SK-N-SH treated with all-trans-retinoic acid at 6 μM for 48 hours (cell line): ENCODE measurements around the gene KTI12.
"Not testable (repeated sequence)": the region's sequence is repeated elsewhere in the genome, so short reads cannot be mapped to it uniquely, and the experiment has no call there.

Source experiments
- ATAC-seq: fragments of 200-7000 bp; cut with Tn5 transposase; 3 replicates; pipeline ENCODE4 v1.9.1; 2020; ENCODE audit warnings: mild to moderate bottlenecking, moderate library complexity
- ARNTL ChIP-seq: fragments of 450-650 bp; formaldehyde crosslinking; IDR thresholded peaks from 2 replicates; pipeline ENCODE4 v1.5.0; 2020; ENCODE audit warnings: low read depth, mild to moderate bottlenecking, moderate library complexity, borderline replicate concordance
- CSDC2 ChIP-seq: fragments of 250-450 bp; sonication (Bioruptor Pico); IDR thresholded peaks from 2 replicates; pipeline ENCODE4 v1.5.0; 2020; ENCODE audit warnings: mild to moderate bottlenecking, moderate library complexity
- CSRNP3 ChIP-seq: fragments of 250-450 bp; sonication (Bioruptor Pico); IDR thresholded peaks from 2 replicates; pipeline ENCODE4 v1.5.1; 2021; ENCODE audit warnings: mild to moderate bottlenecking, moderate library complexity
- ESRRG ChIP-seq: fragments of 250-450 bp; sonication (Bioruptor Pico); IDR thresholded peaks from 2 replicates; pipeline ENCODE4 v1.6.1; 2021; ENCODE audit warnings: mild to moderate bottlenecking
- ISL1 ChIP-seq: fragments of 250-450 bp; sonication (Bioruptor Pico); IDR thresholded peaks from 2 replicates; pipeline ENCODE4 v2.1.2; 2022; ENCODE audit warnings: mild to moderate bottlenecking, moderate library complexity
- OSR1 ChIP-seq: fragments of 250-450 bp; sonication (Bioruptor Pico); IDR thresholded peaks from 2 replicates; pipeline ENCODE4 v1.8.0; 2022; ENCODE audit warnings: moderate library complexity, mild to moderate bottlenecking, inconsistent platforms
- POU6F1 ChIP-seq: fragments of 250-450 bp; sonication (Bioruptor Pico); IDR thresholded peaks from 2 replicates; pipeline ENCODE4 v1.8.0; 2021; ENCODE audit warnings: low read depth, mild to moderate bottlenecking, moderate library complexity, borderline replicate concordance
- RARB ChIP-seq: fragments of 250-450 bp; sonication (Bioruptor Pico); IDR thresholded peaks from 2 replicates; pipeline ENCODE4 v1.8.0; 2021; ENCODE audit warnings: mild to moderate bottlenecking, moderate library complexity
- SNAI2 ChIP-seq: fragments of 250-450 bp; sonication (Bioruptor Pico); IDR thresholded peaks from 2 replicates; pipeline ENCODE4 v1.5.0; 2020; ENCODE audit warnings: mild to moderate bottlenecking, moderate library complexity
- TCF4 ChIP-seq: fragments of 250-450 bp; sonication (Bioruptor Pico); IDR thresholded peaks from 2 replicates; pipeline ENCODE4 v1.8.0; 2021; ENCODE audit warnings: mild to moderate bottlenecking, moderate library complexity, borderline replicate concordance
- TOX ChIP-seq: fragments of 250-450 bp; sonication (Bioruptor Pico); IDR thresholded peaks from 2 replicates; pipeline ENCODE4 v1.8.0; 2021; ENCODE audit warnings: mild to moderate bottlenecking, moderate library complexity, borderline replicate concordance
- ZC3H10 ChIP-seq: fragments of 250-450 bp; sonication (Bioruptor Pico); IDR thresholded peaks from 2 replicates; pipeline ENCODE4 v1.5.1; 2021; ENCODE audit warnings: mild to moderate bottlenecking, moderate library complexity
- ZFP3 ChIP-seq: fragments of 250-450 bp; sonication (Bioruptor Pico); IDR thresholded peaks from 2 replicates; pipeline ENCODE4 v1.5.0; 2020; ENCODE audit warnings: mild to moderate bottlenecking, moderate library complexity
- ZFP30 ChIP-seq: fragments of 450-650 bp; formaldehyde crosslinking; IDR thresholded peaks from 2 replicates; pipeline ENCODE4 v1.5.0; 2022; ENCODE audit warnings: mild to moderate bottlenecking, moderate library complexity
- ZNF565 ChIP-seq: fragments of 450-650 bp; formaldehyde crosslinking; conservative IDR thresholded peaks from 2 replicates; pipeline ENCODE4 v1.5.0; 2020; ENCODE audit warnings: low read depth, mild to moderate bottlenecking, moderate library complexity
- ZNF70 ChIP-seq: fragments of 450-650 bp; formaldehyde crosslinking; IDR thresholded peaks from 2 replicates; pipeline ENCODE4 v1.5.0; 2020; ENCODE audit warnings: mild to moderate bottlenecking, moderate library complexity
- TF ChIP-seq, protein P1 (sequence below): fragments of 250-450 bp; sonication (Bioruptor Pico); IDR thresholded peaks from 2 replicates; pipeline ENCODE4 v1.5.1; 2020; ENCODE audit warnings: low read depth, mild to moderate bottlenecking, moderate library complexity
- TF ChIP-seq, protein P2 (sequence below): fragments of 250-450 bp; sonication (Bioruptor Pico); IDR thresholded peaks from 2 replicates; pipeline ENCODE4 v1.5.0; 2020; ENCODE audit warnings: mild to moderate bottlenecking, moderate library complexity

Gene KTI12

GRCh38 chr1:52032785-52033131 lies 852 bp downstream of the KTI12 start (continued):
- TF ChIP-seq CSRNP3 (CRISPR knock-in tag) (no peak), CSDC2 (CRISPR knock-in tag) (no peak), ZNF565 (CRISPR knock-in tag) (no peak)
- TF ChIP-seq, protein P1, sequence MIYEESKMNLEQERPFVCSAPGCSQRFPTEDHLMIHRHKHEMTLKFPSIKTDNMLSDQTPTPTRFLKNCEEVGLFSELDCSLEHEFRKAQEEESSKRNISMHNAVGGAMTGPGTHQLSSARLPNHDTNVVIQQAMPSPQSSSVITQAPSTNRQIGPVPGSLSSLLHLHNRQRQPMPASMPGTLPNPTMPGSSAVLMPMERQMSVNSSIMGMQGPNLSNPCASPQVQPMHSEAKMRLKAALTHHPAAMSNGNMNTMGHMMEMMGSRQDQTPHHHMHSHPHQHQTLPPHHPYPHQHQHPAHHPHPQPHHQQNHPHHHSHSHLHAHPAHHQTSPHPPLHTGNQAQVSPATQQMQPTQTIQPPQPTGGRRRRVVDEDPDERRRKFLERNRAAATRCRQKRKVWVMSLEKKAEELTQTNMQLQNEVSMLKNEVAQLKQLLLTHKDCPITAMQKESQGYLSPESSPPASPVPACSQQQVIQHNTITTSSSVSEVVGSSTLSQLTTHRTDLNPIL (CRISPR knock-in tag) = no peak
- TF ChIP-seq, all 23 proteins: peak for 0

- TF ChIP-seq ZNF565 (CRISPR knock-in tag) (no peak), OSR1 (CRISPR knock-in tag) (no peak), ZC3H10 (CRISPR knock-in tag) (no peak), POU6F1 (CRISPR knock-in tag) (no peak), ARNTL (CRISPR knock-in tag) (no peak), TOX (CRISPR knock-in tag) (no peak), ZNF70 (no peak), ZFP3 (CRISPR knock-in tag) (no peak), ESRRG (CRISPR knock-in tag) (no peak), TCF4 (CRISPR knock-in tag) (no peak), CSDC2 (CRISPR knock-in tag) (no peak), SNAI2 (CRISPR knock-in tag) (no peak), ISL1 (CRISPR knock-in tag) (no peak), ZFP30 (CRISPR knock-in tag) (no peak)
- TF ChIP-seq, protein P2, sequence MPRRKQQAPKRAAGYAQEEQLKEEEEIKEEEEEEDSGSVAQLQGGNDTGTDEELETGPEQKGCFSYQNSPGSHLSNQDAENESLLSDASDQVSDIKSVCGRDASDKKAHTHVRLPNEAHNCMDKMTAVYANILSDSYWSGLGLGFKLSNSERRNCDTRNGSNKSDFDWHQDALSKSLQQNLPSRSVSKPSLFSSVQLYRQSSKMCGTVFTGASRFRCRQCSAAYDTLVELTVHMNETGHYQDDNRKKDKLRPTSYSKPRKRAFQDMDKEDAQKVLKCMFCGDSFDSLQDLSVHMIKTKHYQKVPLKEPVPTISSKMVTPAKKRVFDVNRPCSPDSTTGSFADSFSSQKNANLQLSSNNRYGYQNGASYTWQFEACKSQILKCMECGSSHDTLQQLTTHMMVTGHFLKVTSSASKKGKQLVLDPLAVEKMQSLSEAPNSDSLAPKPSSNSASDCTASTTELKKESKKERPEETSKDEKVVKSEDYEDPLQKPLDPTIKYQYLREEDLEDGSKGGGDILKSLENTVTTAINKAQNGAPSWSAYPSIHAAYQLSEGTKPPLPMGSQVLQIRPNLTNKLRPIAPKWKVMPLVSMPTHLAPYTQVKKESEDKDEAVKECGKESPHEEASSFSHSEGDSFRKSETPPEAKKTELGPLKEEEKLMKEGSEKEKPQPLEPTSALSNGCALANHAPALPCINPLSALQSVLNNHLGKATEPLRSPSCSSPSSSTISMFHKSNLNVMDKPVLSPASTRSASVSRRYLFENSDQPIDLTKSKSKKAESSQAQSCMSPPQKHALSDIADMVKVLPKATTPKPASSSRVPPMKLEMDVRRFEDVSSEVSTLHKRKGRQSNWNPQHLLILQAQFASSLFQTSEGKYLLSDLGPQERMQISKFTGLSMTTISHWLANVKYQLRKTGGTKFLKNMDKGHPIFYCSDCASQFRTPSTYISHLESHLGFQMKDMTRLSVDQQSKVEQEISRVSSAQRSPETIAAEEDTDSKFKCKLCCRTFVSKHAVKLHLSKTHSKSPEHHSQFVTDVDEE (CRISPR knock-in tag) = no peak
- TF ChIP-seq, protein P1 (CRISPR knock-in tag) = no peak
- peak; percentile 32; the same call in 2 of the 3 replicates for ATAC-seq
Observed at GRCh38 chr1:52032124-52032784, 1.4 kb downstream of the KTI12 start.

- not testable (repeated sequence) for ATAC-seq
Observed at GRCh38 chr1:52028839-52029238, 4.8 kb downstream of the KTI12 start.

GRCh38 chr1:52028328-52028727 lies 5.3 kb downstream of the KTI12 start:
- no peak for ATAC-seq
- no peak for TF ChIP-seq ZFP3 (CRISPR knock-in tag)
- no peak for TF ChIP-seq OSR1 (CRISPR knock-in tag)
- TF ChIP-seq, protein P1 (CRISPR knock-in tag) = no peak
- TF ChIP-seq, protein P2 (CRISPR knock-in tag) = no peak
- TF ChIP-seq TOX (CRISPR knock-in tag) = no peak
- TF ChIP-seq ARNTL (CRISPR knock-in tag) = no peak
- no peak for TF ChIP-seq ZFP30 (CRISPR knock-in tag)
- no peak for TF ChIP-seq ESRRG (CRISPR knock-in tag)
- TF ChIP-seq ZC3H10 (CRISPR knock-in tag) = no peak
- TF ChIP-seq RARB = no peak
- no peak for TF ChIP-seq CSRNP3 (CRISPR knock-in tag)
